Umbilical cord (tissue), 2 donors: ENCODE results near the gene CHDH. TPM values are rescaled to one million over a fixed set of nuclear protein-coding genes. Genes with fewer than 3 reads are reported as not detected.
A peak's percentile ranks its signal among the peaks of the same experiment; 100 is the strongest.

Experiments used
- DNase-seq: peaks from one replicate; pipeline ENCODE4 v3.0.0-alpha.2; 2015; ENCODE audit warnings: low spot score
- total RNA-seq: library from RNA; depleted of rRNA; stranded (reverse); fragments of >200 nt; gene quantifications from one replicate; pipeline ENCODE4 v1.2.3, GENCODE V29; 2014; ENCODE audit warnings: low replicate concordance; ENCODE audit not compliant: insufficient read depth

CHDH gene
- total RNA-seq, 1 donor from 2014 or later, result 0.48 TPM

DNA sequence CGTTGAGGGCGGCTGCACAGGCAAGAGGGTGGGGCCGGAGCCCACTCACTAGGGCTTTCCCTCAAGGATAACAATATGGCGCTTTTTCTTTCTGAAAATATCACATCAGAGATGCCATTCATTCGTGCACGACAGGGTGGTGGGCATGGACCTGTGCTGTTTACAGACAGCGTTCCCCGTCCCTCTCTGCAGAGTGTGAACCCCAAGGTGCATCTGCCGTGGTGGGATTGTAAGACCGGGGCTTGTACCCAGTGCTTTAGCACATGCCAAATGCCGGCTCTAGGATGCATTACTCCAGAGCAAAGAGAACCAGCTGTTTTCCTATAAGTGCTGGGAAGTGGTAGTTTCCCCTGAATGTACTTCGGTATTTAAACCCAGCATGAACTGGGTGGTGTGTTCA lies 37.0 kb downstream of the CHDH start:
- DNase-seq, result no peak

DNA sequence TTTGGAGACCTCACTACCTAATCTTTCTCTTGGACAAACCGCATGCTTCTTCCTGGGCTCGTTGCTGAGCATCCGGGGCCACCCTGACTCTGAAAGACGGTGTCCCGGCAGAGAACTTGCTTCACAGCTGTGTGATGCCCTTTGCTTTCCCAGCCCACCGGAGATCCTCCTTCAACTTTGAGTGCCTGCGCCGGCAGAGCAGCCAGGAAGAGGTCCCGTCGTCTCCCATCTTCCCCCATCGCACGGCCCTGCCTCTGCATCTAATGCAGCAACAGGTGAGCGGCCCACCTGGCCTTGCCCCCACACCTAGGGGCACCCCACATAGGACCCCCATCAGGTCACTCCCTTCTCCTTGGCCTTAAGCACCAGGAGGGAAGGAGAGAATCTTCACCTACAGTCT lies 37.7 kb downstream of the CHDH start:
- no peak for DNase-seq

DNA sequence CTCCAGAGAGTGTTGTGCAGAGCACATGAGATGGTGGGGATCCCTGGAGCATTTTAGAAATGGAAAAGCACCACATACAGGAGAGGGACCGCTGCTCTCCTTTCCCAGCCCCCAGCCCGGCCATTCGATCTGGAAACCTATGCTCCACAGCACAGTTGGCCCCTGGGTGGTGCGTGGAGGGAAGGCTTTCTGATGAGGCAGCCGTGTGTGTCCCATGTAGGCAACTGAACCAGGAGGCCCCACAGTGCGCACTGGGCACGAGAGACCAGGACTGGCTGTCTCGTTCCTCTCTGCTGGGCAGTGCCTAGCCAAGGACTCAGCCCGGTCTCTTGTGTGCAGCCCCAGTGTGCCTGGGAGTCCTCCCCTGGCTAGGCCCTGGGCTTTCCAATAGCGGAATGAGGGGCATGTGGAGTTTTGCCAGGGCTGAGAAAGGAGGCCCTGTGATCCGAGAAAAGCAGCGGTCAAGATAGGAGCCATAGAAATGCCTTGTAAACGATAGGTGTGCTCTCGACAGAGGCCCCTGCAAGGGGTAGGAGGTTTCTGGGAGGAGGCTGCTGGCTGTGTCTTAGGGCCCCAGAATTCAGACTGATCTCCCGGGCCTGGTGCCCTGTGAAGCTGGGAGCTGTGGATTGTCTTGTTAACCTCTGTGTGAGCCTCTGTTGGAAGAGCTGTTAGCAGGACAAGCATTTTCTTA lies 39.0 kb downstream of the CHDH start:
- DNase-seq, result peak; percentile 46

DNA sequence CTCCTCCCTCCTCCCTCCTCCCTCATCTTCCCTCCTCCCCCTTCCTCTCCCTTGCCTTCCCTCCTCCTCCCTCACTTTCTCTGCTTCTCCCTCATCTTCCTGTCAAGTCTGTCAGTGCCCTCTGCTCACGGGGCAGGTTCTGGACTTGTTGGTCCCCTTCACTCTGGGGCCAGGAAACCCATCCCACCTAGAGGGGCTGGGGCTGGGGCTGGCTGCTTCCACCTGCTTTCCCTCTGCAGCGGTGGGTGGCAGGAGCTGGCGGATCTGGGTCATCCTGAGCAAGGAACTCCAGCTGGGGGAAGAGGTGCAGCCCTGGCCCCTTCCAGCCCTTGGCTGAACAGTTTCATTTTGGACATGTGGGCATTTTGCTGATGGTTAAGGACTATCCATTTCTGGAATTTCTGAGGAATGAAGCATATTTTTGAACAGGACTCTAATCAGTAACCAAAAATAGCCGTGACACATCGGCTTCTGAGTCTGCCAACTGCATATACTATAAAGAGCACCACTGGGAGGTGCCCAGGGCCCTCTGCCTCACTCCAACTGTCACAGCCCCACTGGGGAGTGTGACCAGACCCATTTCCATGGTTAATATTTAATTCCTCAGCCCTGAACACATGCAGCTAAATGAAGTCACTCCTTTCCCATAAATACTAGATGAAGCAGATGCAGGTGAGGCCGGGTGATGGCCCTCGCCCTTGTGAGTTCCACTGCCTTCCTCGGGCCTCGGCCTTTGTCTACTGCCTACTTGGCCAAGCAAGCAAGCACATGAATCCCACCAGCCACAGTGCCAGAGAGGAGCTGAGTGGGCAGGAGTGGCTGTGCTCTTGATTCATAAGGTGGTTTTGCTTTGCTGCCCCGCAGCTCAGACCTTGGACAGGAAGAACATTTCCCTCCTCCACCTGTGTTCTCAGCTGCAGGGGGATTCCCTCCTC lies 39.8 kb downstream of the CHDH start:
- DNase-seq, result peak; percentile 84

DNA sequence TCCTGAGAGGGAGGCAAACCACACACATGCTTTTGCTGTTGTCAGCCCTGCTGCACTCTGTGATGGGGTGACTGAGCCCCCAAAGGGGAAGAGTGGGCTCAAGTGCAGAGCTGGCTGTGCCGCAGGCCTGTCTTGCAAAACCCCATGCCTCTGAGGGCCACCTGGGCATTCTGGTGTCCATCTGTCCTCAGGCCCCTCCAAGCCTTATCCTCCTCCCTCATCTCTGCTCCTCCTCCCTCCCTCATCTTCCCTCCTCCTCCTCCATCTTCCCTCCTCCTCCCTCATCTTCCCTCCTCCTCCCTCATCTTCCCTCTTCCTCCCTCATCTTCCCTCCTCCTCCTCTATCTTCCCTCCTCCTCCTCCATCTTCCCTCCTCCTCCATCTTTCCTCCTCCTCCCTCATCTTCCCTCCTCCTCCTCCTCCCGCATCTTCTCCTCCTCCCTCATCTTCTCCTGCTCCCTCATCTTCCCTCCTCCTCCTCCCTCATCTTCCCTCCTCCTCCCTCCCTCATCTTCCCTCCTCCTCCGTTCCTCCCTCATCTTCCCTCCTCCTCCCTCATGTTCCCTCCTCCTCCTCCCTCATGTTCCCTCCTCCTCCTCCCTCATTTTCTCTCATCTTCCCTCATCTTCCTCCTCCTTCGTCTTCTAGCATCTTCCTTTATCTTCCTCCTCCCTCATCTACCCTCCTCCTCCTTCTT lies 40.6 kb downstream of the CHDH start:
- no peak for DNase-seq

- peak; percentile 81 for DNase-seq
Observed at GRCh38 chr3:53804697-53805462, 41.3 kb downstream of the CHDH start.

DNA sequence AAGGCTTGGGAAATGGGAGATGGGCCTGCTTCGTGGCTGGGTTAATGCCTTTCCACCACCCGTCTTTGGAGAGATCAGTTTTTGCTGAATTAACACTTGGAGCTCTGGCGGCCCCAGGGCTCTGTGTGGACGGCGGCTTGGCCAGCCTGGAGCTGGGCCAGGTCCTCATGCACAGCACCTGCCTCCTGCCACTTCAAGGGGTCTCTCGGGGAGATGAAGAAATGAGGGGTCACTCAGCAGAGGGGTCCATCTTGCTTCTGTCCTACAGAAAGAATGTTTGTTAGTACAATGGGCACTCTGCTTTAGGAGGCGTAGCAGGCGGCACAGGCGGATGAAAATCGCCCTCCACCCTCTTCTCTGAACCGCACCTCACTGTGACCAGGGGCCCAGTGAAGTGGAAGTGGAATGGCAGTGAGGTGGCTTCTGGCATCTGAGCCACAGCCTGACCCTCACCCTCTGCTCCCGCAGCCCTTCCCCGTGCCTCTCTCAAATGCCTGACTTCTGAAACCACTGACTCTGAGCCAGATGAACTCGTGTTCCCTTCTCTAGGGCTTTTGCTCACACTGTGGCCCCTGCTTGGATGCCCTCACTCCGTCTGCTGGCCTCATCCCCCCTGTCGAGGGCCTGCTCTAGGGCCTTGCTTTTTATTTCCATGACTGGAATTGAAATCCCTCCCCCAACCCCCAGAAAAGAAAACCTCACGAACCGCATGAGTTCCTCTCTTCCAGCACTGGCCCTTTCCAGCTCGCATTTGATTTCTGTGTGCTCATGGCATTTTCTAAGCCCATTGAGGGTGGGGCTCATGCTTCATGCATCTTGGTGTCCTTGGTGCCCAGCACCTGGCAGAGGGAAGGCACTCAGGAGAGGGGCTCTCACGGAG lies 42.2 kb downstream of the CHDH start:
- DNase-seq, result no peak

GRCh38 chr3:53803124-53803815 lies 42.9 kb downstream of the CHDH start:
- DNase-seq, result no peak

GRCh38 chr3:53802256-53802880 lies 43.9 kb downstream of the CHDH start:
- no peak for DNase-seq

DNA sequence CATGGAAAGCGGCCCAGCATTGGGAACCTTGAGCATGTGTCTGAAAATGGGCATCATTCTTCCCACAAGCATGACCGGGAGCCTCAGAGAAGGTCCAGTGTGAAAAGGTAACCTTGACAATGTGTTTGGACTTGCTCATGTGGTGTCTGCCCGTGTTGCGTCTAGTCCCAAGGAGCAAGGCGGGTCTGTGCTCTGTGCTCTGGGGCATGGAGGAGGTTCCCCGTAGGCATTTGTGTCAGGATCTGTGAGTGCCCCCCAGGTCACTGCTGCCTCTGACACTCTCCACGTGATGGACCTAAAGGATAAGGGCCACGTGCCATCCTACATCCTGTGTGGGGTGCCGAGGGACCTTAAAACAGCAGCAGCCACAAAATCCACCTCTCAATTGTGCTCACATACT lies 44.9 kb downstream of the CHDH start:
- DNase-seq, result no peak

DNA sequence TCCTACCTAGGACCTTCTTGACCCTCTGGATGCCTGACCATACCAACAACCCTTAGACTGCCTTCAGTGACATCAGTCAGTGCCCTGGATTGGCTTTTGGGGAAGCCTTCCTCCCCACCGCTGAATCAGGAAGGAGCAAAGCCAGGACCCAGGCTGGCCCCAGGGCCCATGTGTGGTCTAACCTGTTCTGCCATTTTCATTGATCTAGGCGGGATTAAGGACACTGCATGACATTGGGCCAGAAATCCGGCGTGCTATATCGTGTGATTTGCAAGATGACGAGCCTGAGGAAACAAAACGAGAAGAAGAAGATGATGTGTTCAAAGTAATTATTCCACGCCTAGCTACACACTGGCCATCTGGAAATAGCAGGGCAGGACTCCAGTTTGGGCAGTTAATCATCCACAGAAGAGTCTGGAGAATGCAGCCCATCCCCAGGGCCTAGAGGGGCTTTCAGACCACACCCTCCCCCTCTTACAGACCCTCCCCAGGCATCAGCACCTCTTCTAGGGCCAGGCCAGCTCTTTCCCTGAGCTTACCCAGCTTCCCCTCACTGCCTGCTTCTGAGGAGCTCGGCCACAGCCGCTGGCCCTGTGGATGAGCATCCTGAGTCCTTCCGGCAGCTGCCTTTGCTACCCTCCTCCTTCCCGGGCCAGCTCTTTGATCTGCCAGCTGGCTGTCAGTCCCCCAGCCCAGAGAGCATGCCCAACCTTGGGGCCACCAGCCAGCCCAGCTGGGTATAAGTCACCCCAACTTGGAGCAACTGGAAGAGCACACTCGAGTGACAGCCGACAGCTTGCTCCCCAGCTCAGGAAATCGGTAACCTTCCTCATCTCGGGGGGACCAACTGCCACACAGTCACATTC lies 45.9 kb downstream of the CHDH start:
- peak; percentile 79 for DNase-seq

- no peak for DNase-seq
Observed at GRCh38 chr3:53799338-53799865, 46.8 kb downstream of the CHDH start.

GRCh38 chr3:53798144-53798543 lies 48.1 kb downstream of the CHDH start:
- no peak for DNase-seq

- DNase-seq, result peak; percentile 80
Observed at GRCh38 chr3:53795789-53796560, 50.2 kb downstream of the CHDH start.

- DNase-seq, result no peak
Observed at GRCh38 chr3:53795176-53795575, 51.0 kb downstream of the CHDH start.

DNA sequence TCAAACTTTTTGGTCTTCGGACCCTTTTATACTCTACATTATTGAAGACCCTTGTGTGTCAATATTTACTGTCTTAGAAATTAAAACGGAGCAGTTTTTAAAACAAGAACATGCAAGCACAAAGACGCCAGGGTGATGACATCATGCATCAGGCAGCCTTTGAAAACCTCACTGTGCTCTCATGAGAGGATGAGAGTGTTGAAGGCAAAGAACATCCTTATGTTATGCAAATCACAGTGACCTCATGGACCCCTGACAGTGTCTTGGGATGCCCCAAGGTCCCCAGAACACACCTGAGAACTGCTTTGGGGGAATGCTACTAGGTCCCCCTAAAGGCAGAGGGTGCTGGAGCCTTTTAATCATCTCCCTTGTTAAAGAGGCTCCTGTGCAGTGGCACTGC lies 51.6 kb downstream of the CHDH start:
- peak; percentile 48 for DNase-seq

DNA sequence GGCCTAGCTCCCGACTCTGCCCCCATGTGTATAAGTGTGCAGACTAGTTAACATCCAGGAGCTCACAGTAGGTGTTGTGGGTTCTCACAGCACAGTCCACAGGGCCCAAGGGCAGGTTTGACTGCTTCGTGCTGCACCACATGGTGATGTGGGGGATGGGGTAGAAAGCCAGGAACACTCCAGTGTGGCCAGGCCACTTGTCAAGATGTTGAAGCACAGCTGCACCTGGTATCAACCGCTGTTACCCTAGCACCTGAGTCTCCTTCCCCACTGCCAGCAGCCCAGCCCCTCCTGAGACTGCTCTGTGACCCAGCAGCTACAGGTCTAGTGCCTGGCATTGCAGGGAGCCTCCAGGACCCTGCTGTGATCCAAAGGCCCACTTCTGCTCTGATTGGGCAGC lies 53.4 kb downstream of the CHDH start:
- no peak for DNase-seq
